ENCODE data around the gene ME1. TPM values are rescaled to one million over a fixed set of nuclear protein-coding genes. Genes with fewer than 3 reads are reported as not detected.
"Not testable (repeated sequence)": the region's sequence is repeated elsewhere in the genome, so short reads cannot be mapped to it uniquely, and the experiment has no call there.

Gene ME1
- total RNA-seq, 1 donor from 2014 or later = 88.7 TPM

DNA sequence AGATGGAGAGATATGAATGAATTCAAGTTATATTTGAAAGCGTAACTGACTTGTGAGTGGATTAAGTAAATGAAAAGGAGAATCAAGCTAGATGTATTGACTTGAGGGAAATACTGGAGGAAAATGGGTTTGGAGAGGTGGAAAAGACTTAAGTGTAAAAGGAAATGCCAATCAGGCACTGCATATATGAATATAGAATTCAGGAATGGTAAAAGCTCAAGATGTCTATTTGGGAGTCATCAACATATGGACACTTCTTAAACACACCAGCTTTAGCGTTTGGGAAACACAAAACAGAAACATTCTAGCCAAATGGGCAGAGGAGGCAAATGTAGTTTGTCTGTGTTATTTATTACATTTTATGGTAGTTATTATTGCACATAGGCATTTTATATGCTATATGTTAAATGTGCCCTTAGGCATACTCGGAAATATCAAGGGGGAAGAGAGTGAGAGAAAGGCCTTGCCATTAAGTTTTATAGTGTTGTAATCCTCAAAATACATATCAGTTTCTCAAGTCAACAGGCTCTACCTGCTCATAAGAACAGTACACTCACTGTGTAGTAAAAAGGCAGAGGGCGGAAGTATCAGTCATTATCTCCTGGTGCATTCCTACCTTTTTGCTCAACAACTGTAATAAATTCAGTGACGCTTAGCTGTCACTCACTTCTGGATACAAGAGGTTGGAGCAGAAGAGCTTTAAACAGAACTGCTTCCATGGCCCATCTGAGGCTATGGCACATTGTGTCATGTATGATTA, 33.7 kb upstream of the ME1 start:
- DNase-seq (ENCODE audit: low spot score) = no peak
- peaks cover 5% of the 10 kb centered on the region for H3K27me3 Mint-ChIP-seq (ENCODE audit: low read depth)
- peaks cover 3% of the 10 kb centered on the region for H3K4me1 Mint-ChIP-seq (ENCODE audit: low read depth)
- H3K4me3 Mint-ChIP-seq (ENCODE audit: unreplicated experiment) = no peak overlapping the region
- peaks cover 3% of the 10 kb centered on the region for H3K9me3 Mint-ChIP-seq (ENCODE audit: low read depth)
- TF ChIP-seq, protein P1, sequence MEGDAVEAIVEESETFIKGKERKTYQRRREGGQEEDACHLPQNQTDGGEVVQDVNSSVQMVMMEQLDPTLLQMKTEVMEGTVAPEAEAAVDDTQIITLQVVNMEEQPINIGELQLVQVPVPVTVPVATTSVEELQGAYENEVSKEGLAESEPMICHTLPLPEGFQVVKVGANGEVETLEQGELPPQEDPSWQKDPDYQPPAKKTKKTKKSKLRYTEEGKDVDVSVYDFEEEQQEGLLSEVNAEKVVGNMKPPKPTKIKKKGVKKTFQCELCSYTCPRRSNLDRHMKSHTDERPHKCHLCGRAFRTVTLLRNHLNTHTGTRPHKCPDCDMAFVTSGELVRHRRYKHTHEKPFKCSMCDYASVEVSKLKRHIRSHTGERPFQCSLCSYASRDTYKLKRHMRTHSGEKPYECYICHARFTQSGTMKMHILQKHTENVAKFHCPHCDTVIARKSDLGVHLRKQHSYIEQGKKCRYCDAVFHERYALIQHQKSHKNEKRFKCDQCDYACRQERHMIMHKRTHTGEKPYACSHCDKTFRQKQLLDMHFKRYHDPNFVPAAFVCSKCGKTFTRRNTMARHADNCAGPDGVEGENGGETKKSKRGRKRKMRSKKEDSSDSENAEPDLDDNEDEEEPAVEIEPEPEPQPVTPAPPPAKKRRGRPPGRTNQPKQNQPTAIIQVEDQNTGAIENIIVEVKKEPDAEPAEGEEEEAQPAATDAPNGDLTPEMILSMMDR (IDR thresholded peaks at IDR 0.05) = no peak
- H3K36me3 Mint-ChIP-seq (ENCODE audit: low read depth) = no peaks in the 10 kb centered on the region
- H3K27ac Mint-ChIP-seq (ENCODE audit: unreplicated experiment) = no peak overlapping the region

DNA sequence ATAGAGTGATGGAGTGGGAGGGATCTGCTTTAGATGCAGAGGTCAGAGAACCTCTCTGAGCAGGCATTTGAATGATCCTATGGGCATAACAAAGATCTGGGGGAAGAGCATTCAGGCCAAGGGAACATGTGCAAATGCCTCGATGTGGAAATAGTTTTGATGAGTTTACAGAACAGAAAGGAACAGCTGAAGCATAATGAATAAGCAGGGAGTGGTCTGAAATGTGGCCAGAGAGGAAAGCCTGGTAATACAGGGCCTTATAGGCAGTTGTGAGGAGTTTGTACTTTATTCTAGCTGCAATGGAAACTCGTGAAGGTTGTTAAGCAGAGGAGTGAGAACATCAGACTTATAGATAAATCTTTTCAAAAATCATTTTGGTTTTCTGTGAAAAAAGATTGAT, 33.0 kb upstream of the ME1 start:
- TF ChIP-seq, protein P1 (IDR thresholded peaks at IDR 0.05) = no peak
- no peak for DNase-seq (ENCODE audit: low spot score)
- H3K27me3 Mint-ChIP-seq (ENCODE audit: low read depth) = peaks cover 2% of the 10 kb centered on the region
- H3K4me1 Mint-ChIP-seq (ENCODE audit: low read depth) = peaks cover 3% of the 10 kb centered on the region
- no peaks in the 10 kb centered on the region for H3K36me3 Mint-ChIP-seq (ENCODE audit: low read depth)
- H3K9me3 Mint-ChIP-seq (ENCODE audit: low read depth) = peaks cover 3% of the 10 kb centered on the region
- no peak overlapping the region for H3K27ac Mint-ChIP-seq (ENCODE audit: unreplicated experiment)
- no peak overlapping the region for H3K4me3 Mint-ChIP-seq (ENCODE audit: unreplicated experiment)

DNA sequence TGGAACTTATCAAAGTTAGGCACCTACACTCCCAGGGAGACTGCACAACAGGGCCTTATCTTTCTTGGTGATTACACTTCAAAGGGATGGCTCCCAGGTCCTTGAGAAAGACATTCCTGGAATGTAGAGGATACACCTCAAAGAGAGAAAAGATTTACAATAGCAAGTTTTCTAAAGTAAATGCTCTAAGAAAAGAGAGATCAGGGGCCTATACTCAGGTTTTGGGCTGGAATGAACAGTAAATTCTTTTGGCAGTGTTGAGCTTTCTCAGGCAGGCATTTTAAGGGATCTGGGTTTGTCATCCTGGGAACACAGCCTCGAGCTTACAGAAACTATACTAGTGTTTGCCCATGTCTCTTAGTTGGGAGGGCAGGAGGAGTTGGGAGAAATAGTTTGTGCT, 31.7 kb upstream of the ME1 start:
- peaks cover 3% of the 10 kb centered on the region for H3K4me1 Mint-ChIP-seq (ENCODE audit: low read depth)
- no peak overlapping the region for H3K4me3 Mint-ChIP-seq (ENCODE audit: unreplicated experiment)
- H3K27me3 Mint-ChIP-seq (ENCODE audit: low read depth) = peaks cover 2% of the 10 kb centered on the region
- H3K9me3 Mint-ChIP-seq (ENCODE audit: low read depth) = peaks cover 3% of the 10 kb centered on the region
- H3K36me3 Mint-ChIP-seq (ENCODE audit: low read depth) = no peaks in the 10 kb centered on the region
- no peak overlapping the region for H3K27ac Mint-ChIP-seq (ENCODE audit: unreplicated experiment)
- TF ChIP-seq, protein P1 (IDR thresholded peaks at IDR 0.05) = no peak
- DNase-seq (ENCODE audit: low spot score) = no peak

DNA sequence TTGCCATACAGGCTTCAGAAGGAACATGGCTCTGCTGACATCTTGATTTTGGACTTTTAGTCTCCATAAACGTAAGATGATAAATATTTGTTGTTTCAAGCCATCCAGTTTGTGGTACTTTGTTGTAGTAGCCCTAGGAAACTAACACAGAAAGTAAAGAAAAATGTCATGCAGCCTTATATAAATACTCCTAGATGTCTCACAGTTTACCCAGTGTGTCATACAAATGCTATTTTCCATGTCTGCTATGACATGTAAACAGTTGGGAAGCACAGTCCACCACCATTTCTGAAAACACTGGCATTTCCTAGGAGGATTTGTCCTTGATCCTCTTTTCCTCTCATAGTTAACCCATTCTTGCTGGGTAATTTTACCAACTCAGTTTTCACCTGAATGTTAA, 30.6 kb upstream of the ME1 start:
- TF ChIP-seq, protein P1 (IDR thresholded peaks at IDR 0.05) = no peak

DNA sequence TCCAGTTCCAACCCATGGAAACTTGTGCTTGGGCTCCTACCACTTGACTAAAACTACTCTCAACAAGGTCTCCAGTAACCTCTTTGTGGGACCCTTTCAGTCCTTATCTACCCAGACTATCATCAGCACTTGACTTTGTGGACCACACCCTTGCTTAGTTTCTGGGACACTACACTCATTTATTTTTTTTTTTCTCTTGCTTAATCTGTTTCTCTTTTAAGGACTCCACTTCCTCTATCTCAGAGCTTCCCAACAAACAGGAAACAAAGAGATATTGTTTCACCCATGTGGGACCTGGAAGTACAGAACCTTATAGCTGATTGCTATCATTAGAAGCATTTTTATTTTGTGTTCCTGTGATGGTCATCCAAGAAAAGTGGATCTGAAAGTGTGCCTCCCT, 28.8 kb upstream of the ME1 start:
- no peak overlapping the region for H3K27ac Mint-ChIP-seq (ENCODE audit: unreplicated experiment)
- H3K27me3 Mint-ChIP-seq (ENCODE audit: low read depth) = no peaks in the 10 kb centered on the region
- TF ChIP-seq, protein P1 (IDR thresholded peaks at IDR 0.05) = no peak
- DNase-seq (ENCODE audit: low spot score) = no peak
- peaks cover 3% of the 10 kb centered on the region for H3K4me1 Mint-ChIP-seq (ENCODE audit: low read depth)
- no peak overlapping the region for H3K4me3 Mint-ChIP-seq (ENCODE audit: unreplicated experiment)
- H3K9me3 Mint-ChIP-seq (ENCODE audit: low read depth) = peaks cover 3% of the 10 kb centered on the region
- no peaks in the 10 kb centered on the region for H3K36me3 Mint-ChIP-seq (ENCODE audit: low read depth)

More for the DNA sequence above, 30.6 kb upstream of the ME1 start:
- Mint-ChIP-seq H3K27ac (ENCODE audit: unreplicated experiment) (no peak overlapping the region), H3K36me3 (ENCODE audit: low read depth) (no peaks in the 10 kb centered on the region), H3K27me3 (ENCODE audit: low read depth) (no peaks in the 10 kb centered on the region), H3K4me3 (ENCODE audit: unreplicated experiment) (no peak overlapping the region), H3K4me1 (ENCODE audit: low read depth) (peaks cover 3% of the 10 kb centered on the region), H3K9me3 (ENCODE audit: low read depth) (peaks cover 3% of the 10 kb centered on the region)
- DNase-seq (ENCODE audit: low spot score) = no peak

DNA sequence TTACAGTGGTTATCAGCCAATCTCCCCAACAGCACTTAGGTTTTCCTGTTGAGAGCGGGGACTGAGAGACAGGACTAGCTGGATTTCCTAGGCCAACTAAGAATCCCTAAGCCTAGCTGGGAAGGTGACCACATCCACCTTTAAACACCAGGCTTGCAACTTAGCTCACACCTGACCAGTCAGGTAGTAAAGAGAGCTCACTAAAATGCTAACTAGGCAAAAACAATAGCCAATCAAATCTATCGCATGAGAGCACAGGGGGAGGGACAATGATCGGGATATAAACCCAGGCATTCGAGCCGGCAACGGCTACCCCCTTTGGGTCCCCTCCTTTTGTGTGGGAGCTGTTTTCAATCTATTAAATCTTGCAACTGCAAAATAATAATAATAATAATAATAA, 19.2 kb upstream of the ME1 start:
- not testable (repeated sequence) for H3K36me3 Mint-ChIP-seq (ENCODE audit: low read depth); H3K27me3 Mint-ChIP-seq (ENCODE audit: low read depth); H3K9me3 Mint-ChIP-seq (ENCODE audit: low read depth); H3K4me3 Mint-ChIP-seq (ENCODE audit: unreplicated experiment); DNase-seq (ENCODE audit: low spot score); H3K27ac Mint-ChIP-seq (ENCODE audit: unreplicated experiment)
- peaks cover 17% of the 10 kb centered on the region for H3K4me1 Mint-ChIP-seq (ENCODE audit: low read depth)

DNA sequence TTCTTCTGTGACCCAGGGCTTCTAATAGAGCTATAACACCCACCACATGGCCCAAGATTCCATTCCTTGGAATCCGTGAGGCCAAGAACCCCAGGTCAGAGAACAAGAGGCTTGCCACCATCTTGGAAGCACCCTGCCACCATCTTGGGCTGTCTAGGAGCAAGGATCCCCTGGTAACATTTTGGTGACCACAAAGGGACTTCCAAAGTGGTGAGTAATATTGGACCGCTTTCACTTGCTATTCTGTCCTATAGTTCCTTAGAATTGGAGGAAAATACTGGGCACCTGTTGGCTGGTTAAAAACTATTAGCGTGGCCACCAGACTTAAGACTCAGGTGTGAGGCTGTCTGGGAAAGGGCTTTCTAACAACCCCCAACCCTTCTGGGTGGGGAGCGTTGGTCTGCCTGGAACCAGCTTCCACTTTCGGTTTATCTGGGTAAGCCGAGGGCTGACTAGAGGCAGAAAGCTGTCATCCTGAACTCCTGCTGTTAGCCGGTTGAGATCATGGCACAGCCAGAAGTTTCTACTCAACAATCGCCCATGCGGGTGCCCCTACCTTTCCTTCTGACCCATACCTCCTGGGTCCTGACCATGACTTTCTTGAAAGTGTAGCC, 13.3 kb upstream of the ME1 start:
- not testable (repeated sequence) for H3K4me1 Mint-ChIP-seq (ENCODE audit: low read depth); H3K9me3 Mint-ChIP-seq (ENCODE audit: low read depth); H3K36me3 Mint-ChIP-seq (ENCODE audit: low read depth); DNase-seq (ENCODE audit: low spot score); H3K27ac Mint-ChIP-seq (ENCODE audit: unreplicated experiment); H3K27me3 Mint-ChIP-seq (ENCODE audit: low read depth); H3K4me3 Mint-ChIP-seq (ENCODE audit: unreplicated experiment)

Data from chondrocyte (in vitro differentiated cells).